Mucosa of rectum (tissue), 2 donors: ENCODE data around the gene ARID1B.

Experiments
- H3K27ac ChIP-seq, 2 donors: one replicate each; pipeline ENCODE4 v1.7.0; 2013; ENCODE audit warnings: inconsistent platforms in 2 of 2, low read depth in 2 of 2, low read length in 2 of 2
- H3K27me3 ChIP-seq, 2 donors: one replicate each; pipeline ENCODE4 v1.7.0; 2013; ENCODE audit warnings: low read length in 2 of 2; ENCODE audit not compliant: control insufficient read depth in 2 of 2, insufficient read depth in 2 of 2
- H3K36me3 ChIP-seq, 2 donors: one replicate each; pipeline ENCODE4 v1.7.0; 2013; ENCODE audit warnings: low read length in 2 of 2; ENCODE audit not compliant: control insufficient read depth in 2 of 2, insufficient read depth in 2 of 2
- H3K4me1 ChIP-seq, 2 donors: one replicate each; pipeline ENCODE4 v1.7.0; 2013; ENCODE audit warnings: low read length in 2 of 2, mild to moderate bottlenecking in 1 of 2; ENCODE audit not compliant: control insufficient read depth in 2 of 2, insufficient read depth in 2 of 2
- H3K4me3 ChIP-seq, 2 donors: one replicate each; pipeline ENCODE4 v1.7.0; 2013; ENCODE audit warnings: low read length in 2 of 2
- H3K9ac ChIP-seq, 2 donors: one replicate each; pipeline ENCODE4 v1.7.0; 2013; ENCODE audit warnings: low read length in 2 of 2, low read depth in 1 of 2, mild to moderate bottlenecking in 1 of 2
- H3K9me3 ChIP-seq, 2 donors: one replicate each; pipeline ENCODE4 v1.7.0; 2013; ENCODE audit warnings: low read length in 2 of 2; ENCODE audit not compliant: control insufficient read depth in 2 of 2
- donor health status: healthy.
- donor health status: Normal muscosa, but diverticular disease.

ARID1B gene

DNA sequence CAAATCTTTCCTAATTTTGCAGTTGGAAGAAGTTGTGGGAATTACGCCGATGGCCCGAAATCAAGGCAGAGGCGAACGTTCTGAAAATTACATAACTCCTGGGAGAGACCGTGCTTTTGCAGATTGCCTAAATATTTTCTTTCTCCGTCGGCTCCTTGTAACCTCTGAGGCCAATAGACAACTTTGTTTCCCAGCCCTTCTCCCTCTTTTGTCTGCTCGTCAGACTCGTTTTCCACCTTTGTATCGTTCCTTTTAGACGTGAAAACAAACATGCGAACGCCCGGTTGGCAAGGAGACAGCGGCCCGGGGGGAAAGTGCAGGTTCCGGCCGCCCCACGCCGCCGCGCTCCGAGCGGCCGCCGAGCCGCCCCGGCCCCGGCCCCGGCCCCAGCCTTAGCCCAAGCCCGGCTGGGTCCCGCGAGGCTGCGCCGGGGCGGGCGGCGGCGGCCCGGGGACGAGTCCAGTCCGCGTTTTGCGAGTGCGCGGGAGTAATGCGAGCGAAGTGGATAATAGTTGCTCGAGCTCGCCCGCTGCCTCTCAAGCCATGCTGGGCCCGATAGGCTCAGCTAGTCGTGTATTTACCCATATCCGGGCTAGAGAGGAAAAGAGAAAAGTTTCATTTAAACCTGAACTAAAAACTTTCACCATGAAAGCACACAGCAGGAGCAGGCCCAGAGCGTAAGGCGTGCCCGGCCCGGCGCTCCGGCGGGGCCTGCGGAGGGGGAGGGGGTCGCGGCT, at the start of gene ARID1B:
TSS of gene ARID1B (plus strand) at position 539 of the 737 bp plus-strand sequence. CDS start 303 bp downstream, outside the sequence.
- Histone ChIP-seq H3K4me3 (peak within 1 kb of the TSS; percentile 91 to 94), H3K9ac (peak within 1 kb of the TSS; percentile 90 to 93), H3K9me3 (no peaks in the 10 kb centered on the region), H3K27me3 (no peaks in the 10 kb centered on the region), H3K36me3 (no peaks in the 10 kb centered on the region), H3K27ac (peak within 1 kb of the TSS; percentile 97 to 98), H3K4me1 (peaks cover 17 to 24% of the 10 kb centered on the region in 2 donors)

DNA sequence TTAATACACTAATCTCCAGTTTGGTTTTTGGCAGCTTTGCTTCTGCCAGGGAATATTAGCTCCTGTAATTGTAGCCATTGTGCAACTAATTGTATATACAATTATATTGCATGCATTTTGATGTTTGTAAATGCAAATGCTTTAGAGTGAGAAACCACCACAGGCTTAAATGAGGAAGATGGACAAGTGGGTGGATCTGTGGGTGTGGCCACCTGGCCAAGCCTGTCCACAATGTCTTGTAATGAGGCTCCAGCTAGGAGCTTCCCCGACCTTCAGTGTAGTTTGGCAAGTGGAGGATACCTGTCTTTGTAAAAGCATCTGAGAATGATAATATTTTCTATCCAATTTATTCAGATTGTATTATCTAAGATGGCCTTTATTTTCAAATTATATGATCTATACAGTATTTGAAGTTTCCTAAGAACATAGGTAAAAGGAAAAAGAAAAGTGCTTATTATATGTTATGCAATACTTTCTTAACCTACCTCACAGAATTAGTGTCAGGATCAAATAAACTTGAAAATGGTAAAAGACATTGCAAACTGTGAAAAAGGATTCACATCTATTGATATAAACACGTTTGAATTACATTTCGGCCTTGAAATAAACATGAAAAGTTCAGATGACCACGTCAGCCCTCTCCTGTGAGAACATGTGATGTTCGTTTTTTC, 49.3 kb upstream of the ARID1B start:
- H3K27ac ChIP-seq = no peak overlapping the region
- no peaks in the 10 kb centered on the region for H3K9me3 ChIP-seq
- H3K4me3 ChIP-seq = no peak overlapping the region
- no peaks in the 10 kb centered on the region for H3K36me3 ChIP-seq
- no peaks in the 10 kb centered on the region for H3K4me1 ChIP-seq
- no peaks in the 10 kb centered on the region for H3K27me3 ChIP-seq
- no peak overlapping the region for H3K9ac ChIP-seq

DNA sequence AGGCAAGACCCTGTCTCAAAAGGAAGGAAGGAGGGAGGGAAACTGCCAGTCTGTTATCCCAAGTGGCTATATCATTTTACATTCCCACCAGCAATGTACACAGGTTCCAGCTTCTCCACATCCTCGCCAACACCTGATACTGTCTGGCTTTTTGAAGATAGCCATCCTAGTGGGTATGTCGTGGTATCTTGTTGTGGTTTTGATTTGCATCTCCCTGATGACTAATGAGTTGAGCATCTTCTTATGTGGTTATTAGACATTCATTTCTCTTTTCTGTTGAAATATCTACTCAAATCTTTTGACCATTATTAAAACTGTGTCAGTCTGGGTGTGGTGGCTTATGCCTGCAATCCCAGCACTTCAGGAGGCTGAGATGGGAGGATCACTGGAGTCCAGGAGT, 47.9 kb upstream of the ARID1B start:
- H3K4me3 ChIP-seq = no peak overlapping the region
- H3K9me3 ChIP-seq = no peaks in the 10 kb centered on the region
- H3K9ac ChIP-seq = no peak overlapping the region
- H3K27me3 ChIP-seq = no peaks in the 10 kb centered on the region
- no peak overlapping the region for H3K27ac ChIP-seq
- H3K36me3 ChIP-seq = no peaks in the 10 kb centered on the region
- H3K4me1 ChIP-seq = no peaks in the 10 kb centered on the region

- no peaks in the 10 kb centered on the region for H3K27me3 ChIP-seq
- no peaks in the 10 kb centered on the region for H3K9me3 ChIP-seq
- H3K4me3 ChIP-seq = no peak overlapping the region
- H3K27ac ChIP-seq = no peak overlapping the region
- H3K4me1 ChIP-seq = no peaks in the 10 kb centered on the region
- H3K36me3 ChIP-seq = no peaks in the 10 kb centered on the region
- H3K9ac ChIP-seq = no peak overlapping the region
These were observed 45.8 kb upstream of the ARID1B start for GRCh38 chr6:156731396-156731795.

- H3K9me3 ChIP-seq = peaks cover 0 to 3% of the 10 kb centered on the region in 2 donors
- H3K36me3 ChIP-seq = no peaks in the 10 kb centered on the region
- H3K9ac ChIP-seq = no peak overlapping the region
- no peak overlapping the region for H3K4me3 ChIP-seq
- no peak overlapping the region for H3K27ac ChIP-seq
- H3K4me1 ChIP-seq = no peaks in the 10 kb centered on the region
- no peaks in the 10 kb centered on the region for H3K27me3 ChIP-seq
These were observed 41.4 kb upstream of the ARID1B start for GRCh38 chr6:156735751-156736150.

DNA sequence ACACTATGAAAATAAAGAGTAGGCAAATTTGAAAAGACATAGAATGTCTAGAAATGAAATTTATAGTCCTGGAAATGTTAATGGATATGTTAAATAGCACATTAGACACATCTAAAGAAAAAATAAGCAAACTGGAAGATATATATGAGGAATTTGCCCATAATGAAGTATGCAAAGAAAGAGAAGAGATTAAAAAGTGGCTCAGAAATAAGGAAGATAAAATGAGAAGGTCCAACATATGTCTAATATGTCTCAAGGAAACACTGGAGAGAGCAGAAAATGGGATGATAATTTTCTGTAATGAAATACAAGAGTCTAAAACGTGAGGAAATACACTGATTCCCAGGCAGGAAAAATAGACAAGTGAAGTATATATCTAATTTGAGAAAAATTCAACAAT, 36.6 kb upstream of the ARID1B start:
- Histone ChIP-seq H3K9me3 (peaks cover 0 to 3% of the 10 kb centered on the region in 2 donors), H3K27me3 (no peaks in the 10 kb centered on the region), H3K36me3 (no peaks in the 10 kb centered on the region), H3K9ac (no peak overlapping the region), H3K4me3 (no peak overlapping the region), H3K27ac (no peak overlapping the region), H3K4me1 (no peaks in the 10 kb centered on the region)

DNA sequence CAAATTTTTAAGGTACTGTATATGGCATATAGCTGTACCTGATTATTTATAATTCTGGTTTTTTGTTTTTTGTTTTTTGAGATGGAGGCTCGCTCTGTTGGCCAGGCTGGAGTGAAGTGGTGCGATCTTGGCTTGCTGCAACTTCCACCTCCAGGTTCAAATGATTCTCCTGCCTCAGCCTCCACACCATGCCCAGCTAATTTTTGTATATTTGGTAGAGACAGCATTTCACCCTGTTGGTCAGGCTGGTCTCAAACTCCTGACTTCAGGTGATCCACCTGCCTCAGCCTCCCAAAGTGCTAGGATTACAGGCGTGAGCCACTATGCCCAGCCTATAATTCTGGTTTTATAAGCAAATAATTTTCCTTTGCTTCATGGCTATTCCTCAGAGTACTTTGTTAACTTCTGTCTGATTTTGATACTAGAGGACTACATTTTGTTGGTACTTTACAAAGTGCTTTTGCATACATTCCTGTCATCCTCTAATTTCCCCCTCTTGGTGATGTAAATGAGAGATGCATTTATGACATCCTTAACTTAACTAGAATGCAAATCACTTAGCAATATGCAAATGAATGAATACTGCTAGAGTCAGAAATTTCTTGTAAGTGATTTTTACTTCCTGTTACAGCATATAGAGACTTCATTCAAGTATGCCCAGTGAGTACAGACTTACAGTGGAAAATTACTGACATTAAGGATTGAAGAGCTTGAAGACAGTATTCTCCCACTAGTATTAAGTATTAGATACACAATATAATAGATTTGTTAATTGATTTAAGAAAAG, 35.7 kb upstream of the ARID1B start:
- peaks cover 0 to 3% of the 10 kb centered on the region in 2 donors for H3K9me3 ChIP-seq
- no peak overlapping the region for H3K4me3 ChIP-seq
- H3K9ac ChIP-seq = no peak overlapping the region
- H3K27me3 ChIP-seq = no peaks in the 10 kb centered on the region
- H3K4me1 ChIP-seq = no peaks in the 10 kb centered on the region
- H3K27ac ChIP-seq = no peak overlapping the region
- no peaks in the 10 kb centered on the region for H3K36me3 ChIP-seq

DNA sequence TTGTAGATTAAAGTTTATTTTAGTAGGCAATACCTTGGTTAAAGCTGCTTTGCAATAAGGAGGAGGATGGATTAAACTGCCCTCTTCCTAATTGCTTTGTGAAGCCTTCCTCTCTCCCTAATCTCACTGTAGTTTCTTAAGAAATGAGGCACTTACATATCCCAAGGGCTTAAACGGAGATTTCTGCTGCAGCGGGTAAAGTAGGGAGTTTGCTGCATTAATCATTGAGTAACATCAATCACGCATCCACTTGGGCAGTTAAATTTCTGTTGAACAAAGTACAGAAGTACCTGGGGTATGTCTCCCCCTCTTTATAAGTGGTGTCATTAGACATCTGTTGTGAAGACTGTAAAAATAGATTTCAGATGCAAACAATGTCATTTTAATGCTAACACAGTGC, 29.5 kb upstream of the ARID1B start:
- H3K9ac ChIP-seq = no peak overlapping the region
- peaks cover under 1% of the 10 kb centered on the region in 2 donors for H3K4me1 ChIP-seq
- H3K9me3 ChIP-seq = no peaks in the 10 kb centered on the region
- no peaks in the 10 kb centered on the region for H3K36me3 ChIP-seq
- no peaks in the 10 kb centered on the region for H3K27me3 ChIP-seq
- no peak overlapping the region for H3K27ac ChIP-seq
- no peak overlapping the region for H3K4me3 ChIP-seq

DNA sequence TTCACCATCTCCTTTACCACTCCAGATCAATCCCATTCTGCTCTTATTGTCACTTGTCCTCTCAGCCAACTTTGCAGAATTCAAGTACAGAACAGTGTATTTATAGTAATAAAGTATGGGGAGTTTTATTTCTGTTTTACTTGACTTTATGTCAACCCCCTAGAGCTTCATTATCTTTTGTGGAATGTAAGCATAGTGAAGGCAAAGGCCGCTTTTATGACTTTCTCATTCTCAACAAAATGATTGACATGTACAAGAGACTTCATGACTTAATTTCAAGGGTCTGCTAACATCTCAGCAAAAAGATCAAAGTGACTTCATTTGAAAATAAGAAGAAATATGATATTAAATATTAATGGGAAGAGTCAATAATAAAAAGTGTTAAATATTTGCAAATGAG, 28.7 kb upstream of the ARID1B start:
- H3K36me3 ChIP-seq = no peaks in the 10 kb centered on the region
- H3K27ac ChIP-seq = no peak overlapping the region
- peaks cover 4 to 5% of the 10 kb centered on the region in 2 donors for H3K4me1 ChIP-seq
- H3K9me3 ChIP-seq = no peaks in the 10 kb centered on the region
- no peak overlapping the region for H3K4me3 ChIP-seq
- no peaks in the 10 kb centered on the region for H3K27me3 ChIP-seq
- H3K9ac ChIP-seq = no peak overlapping the region
